ENCODE measurements around the gene GNGT1. TPM values are rescaled to one million over a fixed set of nuclear protein-coding genes. Genes with fewer than 3 reads are reported as not detected.

GNGT1 gene
- polyA plus RNA-seq, 1 donor from 2014 or later: not detected

DNA sequence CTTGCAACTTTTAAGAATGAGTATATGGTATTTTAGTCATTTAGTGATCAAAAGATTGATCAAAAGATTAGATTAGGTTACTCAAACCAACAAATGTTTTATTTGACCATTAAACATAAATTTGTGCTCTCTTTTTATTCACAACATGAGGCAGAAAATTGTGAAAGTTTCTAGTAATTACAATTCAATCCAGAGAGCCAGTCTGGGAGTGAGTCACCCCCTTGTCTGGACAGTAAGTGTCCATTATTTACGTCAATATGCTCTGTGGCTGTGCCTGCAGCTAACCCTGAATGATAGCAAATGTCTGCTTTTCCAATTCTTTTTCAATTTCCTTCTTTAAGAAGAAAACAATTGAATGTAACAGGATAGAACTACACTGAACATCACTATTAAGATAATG is 43.1 kb downstream of the GNGT1 start:
- H3K27me3 ChIP-seq (ENCODE audit: insufficient read depth, low read depth, low read length): no peaks in the 10 kb centered on the region
- no peak overlapping the region for H2AFZ ChIP-seq (ENCODE audit: low read depth, low read length)
- H3K4me2 ChIP-seq (ENCODE audit: low read length): no peak overlapping the region
- H3K9me3 ChIP-seq (ENCODE audit: low read length): no peaks in the 10 kb centered on the region
- H4K20me1 ChIP-seq (ENCODE audit: insufficient read depth): no peaks in the 10 kb centered on the region
- TF ChIP-seq MXI1 (conservative IDR thresholded peaks at IDR 0.05; ENCODE audit: poor library complexity, severe bottlenecking) (no peak), EP300 (conservative IDR thresholded peaks at IDR 0.05; ENCODE audit: poor library complexity, severe bottlenecking) (no peak), EZH2 (IDR thresholded peaks at IDR 0.05; ENCODE audit: borderline replicate concordance, insufficient read depth, low read length, poor library complexity, severe bottlenecking) (no peak), SMC3 (conservative IDR thresholded peaks at IDR 0.05; ENCODE audit: poor library complexity) (no peak), RAD21 (conservative IDR thresholded peaks at IDR 0.05) (no peak), TAF1 (IDR thresholded peaks at IDR 0.05; ENCODE audit: low read depth) (no peak), POLR2AphosphoS5 (IDR thresholded peaks at IDR 0.05) (no peak)
- TF ChIP-seq, protein P1, sequence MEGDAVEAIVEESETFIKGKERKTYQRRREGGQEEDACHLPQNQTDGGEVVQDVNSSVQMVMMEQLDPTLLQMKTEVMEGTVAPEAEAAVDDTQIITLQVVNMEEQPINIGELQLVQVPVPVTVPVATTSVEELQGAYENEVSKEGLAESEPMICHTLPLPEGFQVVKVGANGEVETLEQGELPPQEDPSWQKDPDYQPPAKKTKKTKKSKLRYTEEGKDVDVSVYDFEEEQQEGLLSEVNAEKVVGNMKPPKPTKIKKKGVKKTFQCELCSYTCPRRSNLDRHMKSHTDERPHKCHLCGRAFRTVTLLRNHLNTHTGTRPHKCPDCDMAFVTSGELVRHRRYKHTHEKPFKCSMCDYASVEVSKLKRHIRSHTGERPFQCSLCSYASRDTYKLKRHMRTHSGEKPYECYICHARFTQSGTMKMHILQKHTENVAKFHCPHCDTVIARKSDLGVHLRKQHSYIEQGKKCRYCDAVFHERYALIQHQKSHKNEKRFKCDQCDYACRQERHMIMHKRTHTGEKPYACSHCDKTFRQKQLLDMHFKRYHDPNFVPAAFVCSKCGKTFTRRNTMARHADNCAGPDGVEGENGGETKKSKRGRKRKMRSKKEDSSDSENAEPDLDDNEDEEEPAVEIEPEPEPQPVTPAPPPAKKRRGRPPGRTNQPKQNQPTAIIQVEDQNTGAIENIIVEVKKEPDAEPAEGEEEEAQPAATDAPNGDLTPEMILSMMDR (IDR thresholded peaks at IDR 0.05; ENCODE audit: poor library complexity, severe bottlenecking): no peak
- TF ChIP-seq, protein P2, sequence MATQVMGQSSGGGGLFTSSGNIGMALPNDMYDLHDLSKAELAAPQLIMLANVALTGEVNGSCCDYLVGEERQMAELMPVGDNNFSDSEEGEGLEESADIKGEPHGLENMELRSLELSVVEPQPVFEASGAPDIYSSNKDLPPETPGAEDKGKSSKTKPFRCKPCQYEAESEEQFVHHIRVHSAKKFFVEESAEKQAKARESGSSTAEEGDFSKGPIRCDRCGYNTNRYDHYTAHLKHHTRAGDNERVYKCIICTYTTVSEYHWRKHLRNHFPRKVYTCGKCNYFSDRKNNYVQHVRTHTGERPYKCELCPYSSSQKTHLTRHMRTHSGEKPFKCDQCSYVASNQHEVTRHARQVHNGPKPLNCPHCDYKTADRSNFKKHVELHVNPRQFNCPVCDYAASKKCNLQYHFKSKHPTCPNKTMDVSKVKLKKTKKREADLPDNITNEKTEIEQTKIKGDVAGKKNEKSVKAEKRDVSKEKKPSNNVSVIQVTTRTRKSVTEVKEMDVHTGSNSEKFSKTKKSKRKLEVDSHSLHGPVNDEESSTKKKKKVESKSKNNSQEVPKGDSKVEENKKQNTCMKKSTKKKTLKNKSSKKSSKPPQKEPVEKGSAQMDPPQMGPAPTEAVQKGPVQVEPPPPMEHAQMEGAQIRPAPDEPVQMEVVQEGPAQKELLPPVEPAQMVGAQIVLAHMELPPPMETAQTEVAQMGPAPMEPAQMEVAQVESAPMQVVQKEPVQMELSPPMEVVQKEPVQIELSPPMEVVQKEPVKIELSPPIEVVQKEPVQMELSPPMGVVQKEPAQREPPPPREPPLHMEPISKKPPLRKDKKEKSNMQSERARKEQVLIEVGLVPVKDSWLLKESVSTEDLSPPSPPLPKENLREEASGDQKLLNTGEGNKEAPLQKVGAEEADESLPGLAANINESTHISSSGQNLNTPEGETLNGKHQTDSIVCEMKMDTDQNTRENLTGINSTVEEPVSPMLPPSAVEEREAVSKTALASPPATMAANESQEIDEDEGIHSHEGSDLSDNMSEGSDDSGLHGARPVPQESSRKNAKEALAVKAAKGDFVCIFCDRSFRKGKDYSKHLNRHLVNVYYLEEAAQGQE (IDR thresholded peaks at IDR 0.05; ENCODE audit: borderline replicate concordance): no peak
- no peak overlapping the region for H3K9ac ChIP-seq (ENCODE audit: low read length)
- H3K79me2 ChIP-seq (replicated peaks; ENCODE audit: insufficient read depth, low read length): no peaks in the 10 kb centered on the region
- H3K27ac ChIP-seq (ENCODE audit: low read length): no peak overlapping the region
- no peaks in the 10 kb centered on the region for H3K36me3 ChIP-seq (ENCODE audit: insufficient read depth, low read length)
- H3F3A ChIP-seq (ENCODE audit: insufficient read depth, low read length, poor library complexity, severe bottlenecking): no peaks in the 10 kb centered on the region
- no peaks in the 10 kb centered on the region for H3K9me2 ChIP-seq (ENCODE audit: insufficient read depth, low read length)
- H3K4me3 ChIP-seq (ENCODE audit: low read length): no peak overlapping the region

DNA sequence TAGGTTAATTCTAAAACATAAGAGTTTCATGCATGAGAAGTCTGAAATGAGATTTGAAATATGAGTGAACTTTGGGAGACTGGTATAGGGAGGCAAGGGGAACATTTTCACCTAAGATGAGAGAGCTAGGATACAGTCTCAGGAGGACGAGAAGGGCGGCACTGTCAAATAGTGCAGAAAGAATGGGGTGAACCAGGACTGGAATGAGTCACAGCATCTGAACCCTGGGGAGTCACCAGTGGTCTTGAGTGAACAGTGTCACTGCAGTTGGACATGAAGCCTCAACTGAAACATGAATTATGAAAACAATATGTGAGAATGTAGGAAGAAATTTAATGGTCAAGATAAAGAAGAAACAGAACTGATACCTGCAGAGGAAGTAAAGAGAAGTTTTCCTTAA is 48.9 kb downstream of the GNGT1 start:
- H4K20me1 ChIP-seq (ENCODE audit: insufficient read depth): no peaks in the 10 kb centered on the region
- H3K27ac ChIP-seq (ENCODE audit: low read length): no peak overlapping the region
- H3K4me3 ChIP-seq (ENCODE audit: low read length): no peak overlapping the region
- no peak overlapping the region for H3K9ac ChIP-seq (ENCODE audit: low read length)
- no peak overlapping the region for H3K4me2 ChIP-seq (ENCODE audit: low read length)
- no peaks in the 10 kb centered on the region for H3F3A ChIP-seq (ENCODE audit: insufficient read depth, low read length, poor library complexity, severe bottlenecking)
- no peaks in the 10 kb centered on the region for H3K27me3 ChIP-seq (ENCODE audit: insufficient read depth, low read depth, low read length)
- no peaks in the 10 kb centered on the region for H3K36me3 ChIP-seq (ENCODE audit: insufficient read depth, low read length)
- no peak overlapping the region for H2AFZ ChIP-seq (ENCODE audit: low read depth, low read length)
- TF ChIP-seq, protein P1 (IDR thresholded peaks at IDR 0.05; ENCODE audit: poor library complexity, severe bottlenecking): no peak
- TF ChIP-seq, protein P2 (IDR thresholded peaks at IDR 0.05; ENCODE audit: borderline replicate concordance): no peak
- TF ChIP-seq TAF1 (IDR thresholded peaks at IDR 0.05; ENCODE audit: low read depth): no peak
- no peak for TF ChIP-seq RAD21 (conservative IDR thresholded peaks at IDR 0.05)
- no peak for TF ChIP-seq EP300 (conservative IDR thresholded peaks at IDR 0.05; ENCODE audit: poor library complexity, severe bottlenecking)
- no peak for TF ChIP-seq POLR2AphosphoS5 (IDR thresholded peaks at IDR 0.05)
- TF ChIP-seq SMC3 (conservative IDR thresholded peaks at IDR 0.05; ENCODE audit: poor library complexity): no peak
- TF ChIP-seq EZH2 (IDR thresholded peaks at IDR 0.05; ENCODE audit: borderline replicate concordance, insufficient read depth, low read length, poor library complexity, severe bottlenecking): no peak
- TF ChIP-seq MXI1 (conservative IDR thresholded peaks at IDR 0.05; ENCODE audit: poor library complexity, severe bottlenecking): no peak
- H3K9me3 ChIP-seq (ENCODE audit: low read length): no peaks in the 10 kb centered on the region
- H3K79me2 ChIP-seq (replicated peaks; ENCODE audit: insufficient read depth, low read length): no peaks in the 10 kb centered on the region
- H3K9me2 ChIP-seq (ENCODE audit: insufficient read depth, low read length): no peaks in the 10 kb centered on the region
